HFF-Myc (cell line): ENCODE results near the gene LAMB3.

Experiments used
- DNase-seq: peaks from one replicate; pipeline ENCODE4 v3.0.0-alpha.2; 2011; ENCODE audit warnings: low read depth; ENCODE audit errors: extremely low read depth
- H3K4me3 ChIP-seq: replicated peaks from 2 replicates; pipeline ENCODE4 v1.5.1; 2011; ENCODE audit warnings: low read depth, mild to moderate bottlenecking, control low read depth, low read length
- TF ChIP-seq, protein P1 (sequence below): IDR thresholded peaks from 2 replicates; pipeline ENCODE4 v1.5.1; 2012; ENCODE audit warnings: mild to moderate bottlenecking, low read depth, low read length, control low read depth; ENCODE audit errors: missing control alignments

Gene LAMB3

DNA sequence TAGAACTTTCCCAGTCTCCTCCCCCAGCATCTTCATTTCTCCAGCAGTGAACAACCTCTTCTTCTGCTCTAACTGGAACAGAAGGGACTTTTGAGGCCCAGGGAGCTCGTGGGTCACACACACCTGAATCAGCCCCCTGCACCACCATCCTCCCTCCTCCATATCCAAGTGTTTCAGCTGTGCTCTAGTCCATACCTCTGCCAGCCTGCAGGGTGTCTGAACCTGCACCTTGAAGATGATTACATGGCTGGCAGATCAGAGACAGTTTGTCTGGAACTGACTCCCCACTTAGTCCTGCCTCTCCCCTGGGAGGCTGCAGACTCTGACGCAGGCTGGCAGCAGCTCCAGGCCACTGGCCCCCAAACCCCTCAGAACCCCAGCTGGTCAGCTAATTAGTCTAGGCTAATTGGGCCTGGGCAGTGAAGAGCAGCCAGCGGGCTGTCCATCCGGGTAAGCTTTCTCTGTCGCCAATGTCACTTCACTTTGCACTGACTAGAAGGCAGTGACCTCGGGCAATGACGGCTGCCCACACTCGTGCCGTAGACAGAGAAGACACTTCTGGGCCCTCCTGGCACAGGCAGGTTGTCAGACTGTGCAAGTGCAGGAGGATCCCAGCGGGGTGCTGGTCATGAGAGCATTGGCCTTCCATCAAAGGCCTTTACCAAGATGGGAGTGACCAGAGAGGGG is 56.5 kb downstream of the LAMB3 start:
- H3K4me3 ChIP-seq, result no peak overlapping the region
- DNase-seq, result no peak
- TF ChIP-seq, protein P1, sequence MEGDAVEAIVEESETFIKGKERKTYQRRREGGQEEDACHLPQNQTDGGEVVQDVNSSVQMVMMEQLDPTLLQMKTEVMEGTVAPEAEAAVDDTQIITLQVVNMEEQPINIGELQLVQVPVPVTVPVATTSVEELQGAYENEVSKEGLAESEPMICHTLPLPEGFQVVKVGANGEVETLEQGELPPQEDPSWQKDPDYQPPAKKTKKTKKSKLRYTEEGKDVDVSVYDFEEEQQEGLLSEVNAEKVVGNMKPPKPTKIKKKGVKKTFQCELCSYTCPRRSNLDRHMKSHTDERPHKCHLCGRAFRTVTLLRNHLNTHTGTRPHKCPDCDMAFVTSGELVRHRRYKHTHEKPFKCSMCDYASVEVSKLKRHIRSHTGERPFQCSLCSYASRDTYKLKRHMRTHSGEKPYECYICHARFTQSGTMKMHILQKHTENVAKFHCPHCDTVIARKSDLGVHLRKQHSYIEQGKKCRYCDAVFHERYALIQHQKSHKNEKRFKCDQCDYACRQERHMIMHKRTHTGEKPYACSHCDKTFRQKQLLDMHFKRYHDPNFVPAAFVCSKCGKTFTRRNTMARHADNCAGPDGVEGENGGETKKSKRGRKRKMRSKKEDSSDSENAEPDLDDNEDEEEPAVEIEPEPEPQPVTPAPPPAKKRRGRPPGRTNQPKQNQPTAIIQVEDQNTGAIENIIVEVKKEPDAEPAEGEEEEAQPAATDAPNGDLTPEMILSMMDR, result no peak

DNA sequence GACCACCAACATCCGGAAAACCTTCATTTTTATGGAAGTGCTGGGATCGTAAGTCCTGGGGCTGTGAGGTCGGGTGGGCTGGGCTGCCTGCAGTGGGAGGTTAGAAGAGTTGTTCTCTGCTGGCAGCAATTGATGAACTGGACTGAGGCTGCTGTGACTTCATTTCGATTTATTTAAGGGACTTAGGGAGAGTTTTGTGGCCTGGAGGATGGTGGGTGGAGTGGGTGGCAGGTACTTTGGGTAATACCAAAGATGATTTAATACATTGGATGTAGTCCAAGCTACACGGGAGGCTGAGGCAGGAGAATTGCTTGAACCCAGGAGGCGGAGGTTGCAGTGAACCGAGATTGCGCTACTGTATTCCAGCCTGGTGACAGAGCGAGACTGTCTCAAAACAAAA is 57.2 kb downstream of the LAMB3 start:
- no peak overlapping the region for H3K4me3 ChIP-seq
- no peak for DNase-seq
- TF ChIP-seq, protein P1, result no peak

DNA sequence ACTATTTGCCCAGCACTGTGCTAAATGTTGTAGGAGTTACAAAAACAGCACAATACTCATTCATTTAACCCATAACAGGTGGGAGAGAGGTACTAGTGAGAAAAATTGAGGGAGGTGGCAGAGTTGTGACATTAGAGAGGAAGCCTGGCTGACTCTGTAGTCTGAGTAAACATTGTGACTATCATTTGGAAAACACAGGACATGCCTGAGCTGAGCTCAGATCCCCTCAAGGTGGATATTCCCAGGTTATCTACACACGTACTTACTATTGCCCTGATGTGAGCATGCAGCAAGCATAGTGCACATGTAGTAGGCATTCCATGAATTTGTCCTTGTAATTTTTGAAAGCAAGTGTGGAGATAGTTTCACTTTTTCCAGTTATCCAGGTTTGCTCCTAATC is 57.8 kb downstream of the LAMB3 start:
- no peak for DNase-seq
- TF ChIP-seq, protein P1, result no peak
- H3K4me3 ChIP-seq, result no peak overlapping the region

DNA sequence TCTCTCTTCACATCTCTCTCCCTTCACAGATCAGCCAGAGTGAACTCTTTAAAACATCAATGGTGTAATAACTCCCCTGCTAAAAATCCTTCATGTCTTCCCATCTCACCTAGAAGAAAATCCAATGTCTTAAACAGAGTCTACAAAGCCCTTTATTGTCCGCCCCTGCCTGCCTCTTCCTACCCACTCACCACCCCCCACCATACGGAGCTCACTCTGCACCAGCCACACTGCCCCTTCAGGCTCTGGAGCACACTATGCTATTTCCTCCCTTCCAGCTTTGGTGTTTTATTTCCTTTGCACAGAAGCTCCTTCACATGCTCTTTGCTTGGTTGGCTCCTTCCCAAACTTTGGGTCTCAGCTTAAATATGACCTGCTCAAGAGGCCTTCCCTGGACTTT is 58.5 kb downstream of the LAMB3 start:
- TF ChIP-seq, protein P1, result no peak
- no peak overlapping the region for H3K4me3 ChIP-seq
- DNase-seq, result no peak

DNA sequence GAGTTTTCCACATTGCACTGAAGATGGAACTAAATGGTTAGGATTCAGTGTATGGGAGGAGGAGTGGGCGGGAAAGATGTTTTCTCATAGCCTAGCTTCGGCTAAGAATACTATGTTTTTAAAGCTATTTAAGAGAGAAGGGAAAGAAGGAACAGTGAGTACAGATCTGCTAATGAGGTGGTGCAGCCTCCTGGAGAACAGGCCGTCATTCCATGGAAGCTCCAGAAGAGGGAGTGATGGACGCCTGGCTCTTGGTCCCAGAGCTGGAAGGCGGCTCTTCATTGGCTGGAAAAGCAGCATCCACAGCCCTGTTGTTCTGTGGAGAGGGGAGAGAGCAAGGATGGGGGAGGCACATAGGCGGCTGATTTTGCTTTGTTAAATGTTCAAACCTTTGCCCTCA is 61.8 kb downstream of the LAMB3 start:
- no peak overlapping the region for H3K4me3 ChIP-seq
- DNase-seq, result no peak
- TF ChIP-seq, protein P1, result no peak

DNA sequence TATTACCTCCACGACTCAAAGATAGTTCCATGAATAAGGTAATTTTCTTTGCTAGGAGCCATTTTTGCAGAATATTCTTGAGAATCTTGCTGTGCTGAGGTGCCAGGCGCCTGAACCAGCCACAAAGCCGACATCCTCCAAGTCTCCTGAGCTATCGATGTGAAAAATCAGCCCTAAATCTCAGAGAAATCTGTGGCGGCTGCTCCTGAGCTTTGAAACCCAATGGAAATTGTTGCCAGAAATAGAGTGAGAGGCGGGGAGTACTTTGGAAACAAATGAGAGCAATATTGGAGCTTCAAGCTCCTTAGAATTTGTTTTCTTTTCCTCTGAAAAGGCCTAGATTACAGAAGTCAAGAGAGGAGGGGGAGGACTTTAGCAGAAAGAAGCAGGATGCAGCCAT is 62.4 kb downstream of the LAMB3 start:
- H3K4me3 ChIP-seq, result no peak overlapping the region
- no peak for DNase-seq
- TF ChIP-seq, protein P1, result no peak

DNA sequence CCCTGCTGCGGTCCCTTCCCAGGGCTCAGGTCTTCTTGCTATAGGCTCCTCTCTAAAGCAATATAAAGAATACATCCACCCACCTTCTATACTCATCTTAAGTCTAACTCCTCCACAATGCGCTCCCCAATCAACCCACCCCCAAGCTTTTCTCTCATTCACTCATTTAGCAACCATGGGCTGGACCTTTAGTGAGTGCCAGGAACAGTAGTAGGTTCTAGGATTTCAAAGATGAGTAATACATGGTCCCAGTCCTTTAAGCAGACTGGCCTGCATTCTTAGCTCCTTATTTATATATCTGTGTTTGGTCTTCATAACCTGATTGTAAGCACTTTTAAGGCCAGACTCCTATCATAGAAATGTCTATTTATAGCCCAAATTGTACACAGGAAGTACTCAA is 62.8 kb downstream of the LAMB3 start:
- TF ChIP-seq, protein P1, result no peak
- H3K4me3 ChIP-seq, result no peak overlapping the region
- DNase-seq, result no peak
